BJ (cell line): ENCODE data around the gene PCLO. TPM values are rescaled to one million over a fixed set of nuclear protein-coding genes. Genes with fewer than 3 reads are reported as not detected.

Source experiments
- CTCF ChIA-PET: fragments of 350-600 bp; formaldehyde crosslinking; extraction: SDS; loops from one replicate; lab custom pipeline; 2021; ENCODE audit warnings: antibody characterized with exemption, inconsistent platforms; lab: Yijun Ruan, JAX
- POLR2A ChIA-PET: fragments of 300-600 bp; sonication (Branson Sonifier 250); formaldehyde crosslinking; extraction: SDS; loops from one replicate; lab custom pipeline; 2021; ENCODE audit warnings: antibody characterized with exemption; lab: Charles Lee
- DNase-seq: peaks from one replicate; pipeline ENCODE4 v3.0.0-alpha.2; 2011; ENCODE audit warnings: low read depth
- H3K27me3 ChIP-seq: 2 replicates; pipeline ENCODE4 v1.6.0; 2011; ENCODE audit warnings: low read length; ENCODE audit not compliant: control insufficient read depth, insufficient read depth
- H3K36me3 ChIP-seq: 2 replicates; pipeline ENCODE4 v1.5.1; 2011; ENCODE audit warnings: low read length; ENCODE audit not compliant: control insufficient read depth, insufficient read depth
- H3K4me3 ChIP-seq: 2 replicates; pipeline ENCODE4 v1.5.1; 2011; ENCODE audit warnings: low read depth, mild to moderate bottlenecking, control low read depth, low read length
- CTCF ChIP-seq: IDR thresholded peaks from 2 replicates; pipeline ENCODE4 v1.5.1; 2011; ENCODE audit warnings: low read depth, mild to moderate bottlenecking, control low read depth, inconsistent platforms, low read length, moderate library complexity; ENCODE audit not compliant: insufficient read depth
- polyA plus RNA-seq: library from polyadenylated mRNA; depleted of rRNA; stranded (reverse); fragments of >200 nt; gene quantifications from 2 replicates; pipeline ENCODE4 v1.2.3, GENCODE V29; 2011

The PCLO gene
- polyA plus RNA-seq, 1 experiment = 0.76 TPM

GRCh38 chr7:83201355-83201754 lies 38.7 kb upstream of the PCLO start:
- H3K4me3 ChIP-seq = no peak overlapping the region
- no peak for TF ChIP-seq CTCF
- H3K36me3 ChIP-seq = no peaks in the 10 kb centered on the region
- no peaks in the 10 kb centered on the region for H3K27me3 ChIP-seq
- no peak for DNase-seq
- ChIA-PET POLR2A (interaction anchor here (0.6 kb wide), 1 partner anchor 11 kb away, joined by 3 read pairs; no protein-coding TSS in a partner anchor), CTCF (no interaction called here)

GRCh38 chr7:83190659-83191389 lies 28.1 kb upstream of the PCLO start:
- ChIA-PET POLR2A (no interaction called here), CTCF (no interaction called here)
- TF ChIP-seq CTCF = no peak
- DNase-seq = no peak
- Histone ChIP-seq H3K27me3 (no peaks in the 10 kb centered on the region), H3K36me3 (no peaks in the 10 kb centered on the region), H3K4me3 (no peak overlapping the region)

GRCh38 chr7:83178796-83179195 lies 16.1 kb upstream of the PCLO start:
- ChIA-PET CTCF (no interaction called here), POLR2A (no interaction called here)
- no peak for TF ChIP-seq CTCF
- Histone ChIP-seq H3K4me3 (no peak overlapping the region), H3K36me3 (no peaks in the 10 kb centered on the region), H3K27me3 (no peaks in the 10 kb centered on the region)
- DNase-seq = no peak

GRCh38 chr7:83178066-83178465 lies 15.4 kb upstream of the PCLO start:
- ChIA-PET POLR2A (no interaction called here), CTCF (no interaction called here)
- Histone ChIP-seq H3K4me3 (no peak overlapping the region), H3K27me3 (no peaks in the 10 kb centered on the region), H3K36me3 (no peaks in the 10 kb centered on the region)
- DNase-seq = no peak
- TF ChIP-seq CTCF = no peak

- ChIA-PET POLR2A (no interaction called here), CTCF (no interaction called here)
- Histone ChIP-seq H3K27me3 (no peaks in the 10 kb centered on the region), H3K36me3 (no peaks in the 10 kb centered on the region), H3K4me3 (no peak overlapping the region)
- TF ChIP-seq CTCF = no peak
- no peak for DNase-seq
Measured at GRCh38 chr7:83173664-83174063, 11.0 kb upstream of the PCLO start.
